Common myeloid progenitor, CD34-positive (primary cell): ENCODE results near the gene FZD7.
A peak's percentile ranks its signal among the peaks of the same experiment; 100 is the strongest.

ENCODE experiments used
- CTCF ChIA-PET: fragments of 350-600 bp; sonication (Branson Sonifier 250); formaldehyde crosslinking; loops from one replicate; lab custom pipeline; 2021; ENCODE audit warnings: antibody characterized with exemption; lab: Charles Lee
- POLR2A ChIA-PET: fragments of 350-600 bp; sonication (Branson Sonifier 250); formaldehyde crosslinking; loops from one replicate; lab custom pipeline; 2021; ENCODE audit warnings: antibody characterized with exemption; lab: Charles Lee
- DNase-seq, 3 donors: peaks; one replicate each; pipeline versions ENCODE4 v3.0.0 to v3.0.0-alpha.2; 2013
- H3K27ac ChIP-seq, 2 experiments: 1 replicate in 1 of 2; 2 replicates in 1 of 2; pipeline ENCODE4 v1.7.0; 2013; ENCODE audit warnings: inconsistent platforms in 2 of 2, low read length in 2 of 2, mild to moderate bottlenecking in 2 of 2, low read depth in 1 of 2, moderate library complexity in 1 of 2; ENCODE audit not compliant: severe bottlenecking in 2 of 2, insufficient read depth in 1 of 2, poor library complexity in 1 of 2
- H3K27me3 ChIP-seq, 5 experiments: replicated peaks in 2 of 5; 1 replicate in 3 of 5; 2 replicates in 2 of 5; pipeline versions ENCODE4 v1.6.1 to v1.7.0; 2013; ENCODE audit warnings: low read length in 4 of 5, mild to moderate bottlenecking in 2 of 5, moderate library complexity in 2 of 5, inconsistent platforms in 1 of 5; ENCODE audit not compliant: insufficient read depth in 5 of 5, control insufficient read depth in 4 of 5
- H3K36me3 ChIP-seq, 4 experiments: 1 replicate in 2 of 4; 2 replicates in 2 of 4; pipeline versions ENCODE4 v1.6.1 to v1.7.0; 2013; ENCODE audit warnings: low read length in 3 of 4, control low read depth in 1 of 4, mild to moderate bottlenecking in 1 of 4; ENCODE audit not compliant: control insufficient read depth in 4 of 4, insufficient read depth in 4 of 4
- H3K4me1 ChIP-seq, 4 experiments: 1 replicate in 3 of 4; 2 replicates in 1 of 4; pipeline versions ENCODE4 v1.6.1 to v1.7.1; 2013; ENCODE audit warnings: low read length in 3 of 4, mild to moderate bottlenecking in 3 of 4, control low read depth in 1 of 4, inconsistent platforms in 1 of 4, moderate library complexity in 1 of 4; ENCODE audit not compliant: control insufficient read depth in 4 of 4, insufficient read depth in 4 of 4; ENCODE audit errors: control extremely low read depth in 1 of 4
- H3K4me3 ChIP-seq, 7 experiments: 1 replicate in 4 of 7; 2 replicates in 3 of 7; pipeline versions ENCODE4 v1.5.1 to v1.7.0; 2013; ENCODE audit warnings: mild to moderate bottlenecking in 7 of 7, low read length in 6 of 7, moderate library complexity in 6 of 7, inconsistent platforms in 2 of 7, low read depth in 2 of 7, control low read depth in 1 of 7; ENCODE audit not compliant: insufficient read depth in 4 of 7, control insufficient read depth in 1 of 7; ENCODE audit errors: extremely low read depth in 1 of 7
- H3K9me3 ChIP-seq, 5 experiments: 1 replicate in 4 of 5; 2 replicates in 1 of 5; pipeline versions ENCODE4 v1.6.1 to v1.7.1; 2013; ENCODE audit warnings: low read length in 4 of 5, mild to moderate bottlenecking in 2 of 5, inconsistent platforms in 1 of 5, low read depth in 1 of 5, moderate library complexity in 1 of 5; ENCODE audit not compliant: control insufficient read depth in 4 of 5, insufficient read depth in 2 of 5; ENCODE audit errors: control extremely low read depth in 1 of 5
- WGBS: methylation state at CpG from one replicate; pipeline ENCODE4 v1.1.5; 2013; ENCODE audit not compliant: insufficient coverage; 5-methylcytosine and 5-hydroxymethylcytosine counted together

The FZD7 gene

DNA sequence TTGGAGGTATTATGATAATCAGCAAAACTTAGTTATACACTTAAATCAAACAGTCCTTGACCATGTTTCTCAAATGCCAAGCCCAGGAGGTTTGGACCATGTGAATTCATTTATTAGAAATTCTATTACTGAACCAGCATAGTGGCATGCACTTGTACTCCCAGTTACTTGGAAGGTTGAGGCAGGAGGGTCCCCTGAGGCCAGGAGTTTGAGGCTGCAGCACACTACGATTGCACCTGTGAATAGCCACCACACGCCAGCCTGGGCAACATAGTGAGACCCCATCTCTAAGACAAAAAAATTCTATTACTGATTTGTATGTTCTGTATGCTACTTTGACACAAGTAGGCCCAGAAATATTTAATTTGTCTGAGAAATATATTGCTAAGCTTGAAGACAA lies 43.6 kb upstream of the FZD7 start:
- ChIA-PET CTCF (no interaction called here), POLR2A (no interaction called here)
- Histone ChIP-seq H3K36me3 (no peaks in the 10 kb centered on the region), H3K4me3 (no peak overlapping the region), H3K27me3 (no peaks in the 10 kb centered on the region), H3K4me1 (peaks cover 0 to 17% (median 10%) of the 10 kb centered on the region in 4 experiments), H3K9me3 (no peaks in the 10 kb centered on the region), H3K27ac (no peak overlapping the region)
- WGBS: 100% methylated on average over 2 of the region's 2 CpGs
- no peak for DNase-seq

- CTCF ChIA-PET: no interaction called here
- Histone ChIP-seq H3K4me3 (no peak overlapping the region), H3K36me3 (no peaks in the 10 kb centered on the region), H3K4me1 (peaks cover 0 to 11% (median 6%) of the 10 kb centered on the region in 4 experiments), H3K27me3 (no peaks in the 10 kb centered on the region), H3K27ac (no peak overlapping the region), H3K9me3 (no peaks in the 10 kb centered on the region)
- POLR2A ChIA-PET: no interaction called here
- WGBS: 94% methylated on average over 2 of the region's 4 CpGs
- DNase-seq: no peak
These were observed 40.7 kb upstream of the FZD7 start for GRCh38 chr2:201992960-201993359.

DNA sequence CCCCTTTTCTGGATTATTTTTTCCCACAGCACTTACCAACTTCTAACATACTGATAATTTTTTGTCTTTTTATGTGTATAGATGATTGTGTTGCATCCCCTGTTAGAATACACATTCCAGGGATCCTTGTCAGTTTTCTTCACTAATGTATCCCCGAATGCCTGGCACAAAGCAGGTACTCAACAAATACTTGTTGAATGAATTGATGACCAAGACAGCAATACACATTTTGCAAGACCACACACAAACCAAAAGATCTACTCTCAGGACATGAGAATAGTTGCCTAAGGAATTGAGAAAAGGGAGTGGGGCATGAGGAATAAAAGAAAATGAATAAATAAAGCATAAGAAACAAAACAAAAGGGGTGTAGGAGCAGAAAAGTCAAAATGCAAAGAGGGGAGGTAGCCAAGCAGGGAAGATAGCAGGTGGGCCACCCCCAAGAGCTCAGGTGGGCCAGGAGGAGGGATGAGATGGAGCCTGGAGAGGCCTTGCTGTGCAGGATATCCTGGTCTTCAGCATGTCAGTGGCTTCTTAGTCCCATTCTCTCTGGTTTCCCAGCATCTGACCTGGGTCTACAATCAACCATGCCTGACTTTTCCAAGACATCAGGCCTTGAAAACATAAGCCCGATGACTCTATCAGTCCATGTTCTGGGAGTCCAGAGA lies 38.5 kb upstream of the FZD7 start:
- CTCF ChIA-PET: no interaction called here
- Histone ChIP-seq H3K36me3 (no peaks in the 10 kb centered on the region), H3K27ac (no peak overlapping the region), H3K9me3 (no peaks in the 10 kb centered on the region), H3K27me3 (no peaks in the 10 kb centered on the region), H3K4me1 (peaks cover 0 to 11% (median 6%) of the 10 kb centered on the region in 4 experiments), H3K4me3 (no peak overlapping the region)
- 100% methylated on average over 1 of the region's 2 CpGs for WGBS
- POLR2A ChIA-PET: no interaction called here
- no peak for DNase-seq

DNA sequence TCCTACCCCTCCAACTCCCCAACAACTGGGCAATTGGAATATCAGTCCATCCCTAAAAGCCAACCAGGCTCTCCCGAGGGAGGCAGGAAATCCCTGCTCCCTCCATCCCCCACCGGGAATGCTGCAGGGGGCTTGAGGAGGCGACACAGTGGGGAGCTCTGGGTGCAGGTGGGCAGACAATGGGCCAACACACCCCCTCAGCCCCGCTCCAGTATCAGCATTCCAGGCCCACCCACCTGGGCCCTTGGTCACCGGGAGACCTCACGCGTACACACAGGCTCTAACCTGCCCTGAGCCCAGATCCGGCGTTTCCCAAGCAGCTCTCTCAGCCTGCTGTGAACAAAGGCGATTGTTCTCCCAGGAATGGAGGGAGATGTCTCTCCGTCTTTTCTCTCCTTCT lies 37.6 kb upstream of the FZD7 start:
- ChIA-PET CTCF (no interaction called here), POLR2A (no interaction called here)
- Histone ChIP-seq H3K4me3 (no peak overlapping the region), H3K27me3 (no peaks in the 10 kb centered on the region), H3K9me3 (no peaks in the 10 kb centered on the region), H3K36me3 (no peaks in the 10 kb centered on the region), H3K4me1 (peaks cover 0 to 11% (median 6%) of the 10 kb centered on the region in 4 experiments), H3K27ac (no peak overlapping the region)
- WGBS: 100% methylated on average over 9 of the region's 11 CpGs
- DNase-seq: no peak

DNA sequence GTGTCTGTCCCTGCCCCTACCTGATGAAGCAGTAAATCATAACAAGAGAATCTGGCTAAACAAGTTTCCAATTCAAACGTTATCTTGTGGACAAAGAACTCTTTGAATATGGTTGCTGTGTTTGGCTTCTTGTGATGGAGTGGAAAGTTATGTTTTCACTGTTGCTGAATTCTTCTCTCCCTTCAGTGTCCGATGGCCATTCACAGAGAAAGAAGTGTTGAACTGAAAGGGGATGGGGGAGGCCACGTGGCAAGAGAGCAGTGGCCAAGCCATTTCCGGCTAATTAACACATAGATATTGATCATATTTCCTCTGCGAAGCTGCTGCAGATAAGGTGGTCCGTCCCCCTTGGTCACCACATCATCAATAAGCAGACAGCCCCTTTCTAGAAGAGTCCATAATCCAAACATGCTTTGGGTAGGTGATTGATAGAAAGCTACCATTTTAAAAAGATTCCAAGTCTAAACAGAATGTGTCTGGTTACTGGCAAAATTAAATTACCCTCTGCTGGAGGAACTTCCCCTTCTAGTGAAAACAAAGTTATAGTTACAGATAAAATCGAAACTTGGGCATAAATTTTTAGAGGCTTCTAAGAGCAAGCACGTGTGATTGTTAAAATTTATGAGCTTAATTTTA lies 36.9 kb upstream of the FZD7 start:
- DNase-seq: peak in 2 of 3 donors; percentile 53 to 60
- CTCF ChIA-PET: interaction anchor here (0.9 to 3.1 kb wide), 7 partner anchors 9 to 175 kb away, joined by 3 to 9 read pairs (median 3); no protein-coding TSS in a partner anchor

DNA sequence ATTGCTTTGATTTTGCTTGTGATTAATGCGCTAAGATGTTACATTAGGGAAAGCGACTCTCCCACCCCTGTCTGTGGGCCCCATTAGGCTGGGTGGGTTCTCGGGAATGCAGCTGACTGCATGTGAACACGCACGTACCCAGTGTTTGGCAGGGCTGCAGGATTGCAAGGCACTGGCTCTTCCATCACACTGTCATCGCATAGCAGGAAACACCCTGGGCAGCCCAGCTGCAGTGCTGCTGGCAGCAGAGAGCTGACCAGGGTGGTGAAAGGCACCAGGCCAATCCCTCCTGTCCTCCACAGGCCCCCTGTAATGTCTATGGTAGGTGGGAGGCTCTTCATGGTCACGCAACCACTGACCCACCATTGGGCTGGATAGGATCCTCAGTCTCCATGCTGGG lies 34.4 kb upstream of the FZD7 start:
- Histone ChIP-seq H3K9me3 (no peaks in the 10 kb centered on the region), H3K4me1 (peaks cover 0 to 11% (median 6%) of the 10 kb centered on the region in 4 experiments), H3K4me3 (no peak overlapping the region), H3K27me3 (no peaks in the 10 kb centered on the region), H3K36me3 (no peaks in the 10 kb centered on the region), H3K27ac (no peak overlapping the region)
- WGBS: 95% methylated on average over 7 of the region's 7 CpGs
- CTCF ChIA-PET: interaction anchor here (1.0 to 3.1 kb wide), 2 partner anchors 10 to 14 kb away, joined by 4 to 9 read pairs; no protein-coding TSS in a partner anchor
- DNase-seq: no peak
- POLR2A ChIA-PET: no interaction called here

More for the DNA sequence above, 36.9 kb upstream of the FZD7 start:
- no peak overlapping the region for H3K27ac ChIP-seq
- POLR2A ChIA-PET: no interaction called here
- H3K36me3 ChIP-seq: no peaks in the 10 kb centered on the region
- H3K27me3 ChIP-seq: no peaks in the 10 kb centered on the region
- 0% methylated on average over 1 of the region's 8 CpGs for WGBS
- no peaks in the 10 kb centered on the region for H3K9me3 ChIP-seq
- peak overlapping the region in 1 of 7 experiments; percentile 13 for H3K4me3 ChIP-seq
- H3K4me1 ChIP-seq: peaks cover 0 to 11% (median 6%) of the 10 kb centered on the region in 4 experiments

DNA sequence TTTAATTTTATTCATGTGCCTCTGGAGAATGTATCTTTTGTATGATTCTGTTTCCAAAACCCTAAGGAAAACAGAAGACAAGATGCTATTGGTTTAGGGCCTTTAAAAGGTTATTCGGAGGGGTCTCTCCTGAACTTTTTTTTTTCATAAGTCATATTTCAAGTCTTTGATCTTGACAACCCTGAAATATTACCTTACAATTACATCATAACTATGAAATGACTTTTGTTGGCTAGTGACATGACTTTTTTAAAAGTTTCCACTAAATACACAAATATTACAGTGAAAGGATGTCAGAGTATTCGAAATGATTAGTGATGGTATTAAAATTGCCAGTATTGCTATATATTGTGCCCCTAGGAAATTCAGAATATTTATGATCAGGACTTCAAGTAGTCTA lies 31.8 kb upstream of the FZD7 start:
- H3K4me3 ChIP-seq: no peak overlapping the region
- H3K27me3 ChIP-seq: no peaks in the 10 kb centered on the region
- POLR2A ChIA-PET: interaction anchor here (0.6 kb wide), 1 partner anchor 22 kb away, joined by 7 read pairs; no protein-coding TSS in a partner anchor
- CTCF ChIA-PET: no interaction called here
- no peak overlapping the region for H3K27ac ChIP-seq
- H3K9me3 ChIP-seq: no peaks in the 10 kb centered on the region
- no peaks in the 10 kb centered on the region for H3K36me3 ChIP-seq
- peaks cover 0 to 6% (median 2%) of the 10 kb centered on the region in 4 experiments for H3K4me1 ChIP-seq
- WGBS: no CpG with 5 or more reads among the region's 2 CpGs
- no peak for DNase-seq
